DMS53 (cell line): ENCODE data around the gene OAF.

ENCODE experiments used
- DNase-seq: peaks from one replicate; lab custom pipeline; 2025; lab: John Stamatoyannopoulos, UW

Gene OAF

DNA sequence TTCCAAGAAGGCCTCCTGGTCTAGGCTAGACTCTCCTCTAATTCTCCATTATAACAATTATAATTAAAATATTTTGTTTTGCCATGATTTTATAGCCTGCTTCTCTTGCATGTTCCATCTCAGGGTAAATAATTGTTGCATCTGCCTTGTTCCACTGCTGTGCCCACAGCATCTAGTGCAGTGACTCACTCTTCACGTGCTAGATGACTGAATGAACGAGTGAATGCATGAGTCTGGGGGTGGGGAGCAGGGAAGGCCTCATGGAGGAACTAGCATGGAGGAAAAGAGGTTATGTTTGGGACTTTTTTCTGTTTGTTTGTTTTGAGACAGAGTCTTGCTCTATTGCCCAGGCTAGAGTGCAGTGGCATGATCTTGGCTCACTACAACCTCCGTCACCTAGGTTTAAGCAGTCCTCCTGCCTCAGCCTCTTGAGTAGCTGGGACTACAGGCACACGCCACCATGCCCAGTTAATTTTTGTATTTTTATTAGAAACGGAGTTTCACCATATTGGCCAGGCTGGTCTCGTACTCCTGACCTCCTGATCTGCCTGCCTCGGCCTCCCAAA is 5.2 kb upstream of the OAF start:
- peak; percentile 30 for DNase-seq

DNA sequence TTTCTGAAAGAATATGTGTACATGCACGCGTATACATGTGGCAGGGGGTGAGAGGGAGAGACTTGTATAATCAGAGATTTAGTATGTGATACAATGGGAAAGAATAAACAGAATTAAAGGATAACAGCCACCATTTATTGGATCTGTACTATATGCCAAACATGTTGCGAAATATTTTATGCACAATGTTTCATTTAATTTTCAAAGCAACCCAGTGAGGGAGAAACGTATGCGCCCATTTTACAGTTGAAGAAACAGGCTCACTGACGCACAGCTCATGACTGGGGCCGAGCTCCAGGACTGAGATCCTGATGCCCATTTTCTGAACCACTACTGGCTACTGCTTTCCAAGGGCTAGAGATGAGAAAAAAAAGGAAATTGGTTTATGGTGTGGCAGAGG is 3.3 kb upstream of the OAF start:
- DNase-seq: no peak

GRCh38 chr11:120208001-120208441 is 2.8 kb upstream of the OAF start:
- DNase-seq: no peak

DNA sequence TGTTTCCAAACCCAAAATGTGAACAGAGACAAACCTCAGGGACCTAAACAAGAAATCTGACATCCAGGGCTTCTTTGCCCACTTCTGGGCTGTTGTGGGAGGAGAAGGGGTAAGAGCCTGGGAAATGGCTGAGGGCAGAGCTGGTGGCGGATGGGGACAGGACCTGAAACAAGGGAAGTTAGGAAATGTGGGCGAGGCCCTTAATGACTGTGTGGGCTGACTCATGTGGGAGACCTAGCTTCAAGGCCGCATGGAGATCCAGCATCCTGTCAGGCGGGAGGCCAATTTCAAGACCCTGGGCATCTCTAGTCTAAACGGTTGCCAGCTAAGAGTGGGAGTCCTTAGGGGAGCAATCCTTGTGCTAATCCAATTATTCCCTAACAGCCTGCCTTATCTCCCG is 2.1 kb upstream of the OAF start:
- DNase-seq: no peak

DNA sequence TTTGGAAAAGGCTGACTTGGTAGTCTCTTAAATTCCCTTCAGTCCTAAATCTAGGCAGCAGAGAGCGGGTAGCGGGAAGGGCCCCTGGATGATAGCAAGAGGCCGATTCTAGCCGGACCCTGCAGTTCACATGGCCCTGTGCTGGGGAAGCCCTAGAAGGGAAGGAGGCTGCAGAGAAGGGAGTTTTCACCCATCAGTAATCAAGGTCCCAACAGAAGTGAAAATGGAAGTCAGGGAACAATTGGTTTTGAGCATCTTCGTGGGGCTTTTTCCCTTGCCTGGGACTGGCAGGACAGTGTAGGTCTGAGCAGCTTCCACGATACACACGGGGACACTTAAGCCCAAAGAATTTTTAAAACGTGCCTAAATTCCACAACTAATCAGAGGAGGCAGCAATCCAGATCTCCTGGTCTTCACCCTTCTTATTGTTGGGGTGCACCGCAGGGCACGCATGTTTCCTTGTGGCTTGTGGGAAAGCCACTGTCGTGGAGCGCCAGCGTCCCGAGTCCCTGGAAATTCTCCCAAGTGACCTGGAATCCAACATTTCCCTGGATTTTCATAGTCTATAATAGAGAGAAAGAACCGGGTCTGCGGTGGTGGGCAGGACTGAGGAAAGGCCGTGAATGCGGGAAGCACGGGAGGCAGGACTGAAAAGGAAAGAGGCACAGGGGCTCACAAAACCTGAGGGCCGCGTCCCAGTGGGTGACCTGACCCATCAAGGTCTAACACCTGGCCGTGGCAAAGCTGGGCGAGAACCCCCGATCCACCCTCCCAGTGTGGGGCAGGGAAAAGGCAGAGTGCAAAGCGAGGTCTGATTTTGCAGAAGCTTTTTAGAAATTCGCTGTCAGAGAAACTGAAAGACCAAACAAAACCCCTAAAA is 846 bp upstream of the OAF start:
- no peak for DNase-seq

DNA sequence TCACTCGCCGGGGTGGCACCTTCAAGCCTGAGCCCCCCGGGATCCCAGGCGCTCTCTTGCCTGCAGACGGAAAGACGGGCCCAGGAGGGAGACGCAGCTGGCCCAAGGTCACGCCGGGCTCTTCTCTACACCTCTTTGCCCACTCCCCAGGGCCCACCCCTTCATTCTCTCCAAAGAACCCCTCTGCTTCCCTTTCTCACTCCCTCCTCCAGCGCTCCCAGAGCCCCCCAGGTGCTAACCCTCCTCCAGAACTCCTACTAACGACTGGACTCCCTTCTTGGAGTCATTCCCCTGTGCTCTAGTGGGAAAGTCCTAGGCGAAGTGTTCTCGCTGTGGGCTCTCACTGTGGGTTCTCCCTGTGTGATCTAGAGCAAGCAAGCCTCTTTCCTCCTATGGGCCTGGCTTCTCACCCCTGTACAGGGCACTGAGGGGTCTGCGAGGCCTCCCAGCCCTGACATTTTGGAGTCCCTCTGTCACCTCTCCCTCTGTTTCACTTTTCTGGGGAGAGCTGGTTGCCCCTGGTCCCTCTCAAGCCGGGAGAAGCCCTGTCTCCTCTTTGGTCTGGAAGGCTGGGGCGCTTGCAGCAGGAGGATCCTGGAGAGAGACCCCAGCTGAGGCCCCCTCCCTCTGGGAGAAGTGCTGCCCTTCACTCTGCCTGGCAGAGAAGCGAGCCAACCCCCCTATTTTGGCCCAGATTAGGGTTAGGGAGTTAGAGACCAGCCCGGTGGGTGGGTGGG is 858 bp downstream of the OAF start:
- DNase-seq: no peak

DNA sequence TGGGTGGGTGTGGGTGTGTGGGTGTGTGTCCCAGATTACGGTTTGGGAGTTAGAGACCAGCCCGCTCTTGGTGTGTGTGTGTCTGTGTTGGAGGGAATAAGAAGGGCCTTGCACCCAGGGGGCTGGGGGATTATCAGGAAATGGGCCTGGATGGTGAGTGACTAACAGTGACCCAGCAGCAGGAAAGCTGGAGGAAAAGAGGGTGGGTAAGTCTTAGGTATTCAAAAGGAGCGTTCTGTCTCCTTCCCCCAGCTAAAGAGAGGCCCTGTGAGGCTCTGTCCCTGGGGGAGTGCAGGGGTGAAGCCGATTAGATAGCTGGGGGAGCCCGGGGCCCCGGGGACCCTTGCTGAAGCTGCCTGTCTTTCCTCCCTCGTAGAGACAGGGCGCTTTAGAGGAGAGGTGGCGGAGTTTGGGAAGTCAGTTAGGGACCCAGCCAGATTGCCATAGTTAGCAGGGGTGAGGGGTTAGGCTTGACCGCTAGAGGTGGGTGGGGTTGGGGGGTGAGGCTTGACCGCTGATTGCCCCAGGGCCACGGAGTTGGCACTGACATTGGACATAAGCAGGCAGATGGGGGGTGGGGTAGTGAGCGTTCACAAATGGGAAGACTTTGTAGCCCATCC is 1.5 kb downstream of the OAF start:
- no peak for DNase-seq

DNA sequence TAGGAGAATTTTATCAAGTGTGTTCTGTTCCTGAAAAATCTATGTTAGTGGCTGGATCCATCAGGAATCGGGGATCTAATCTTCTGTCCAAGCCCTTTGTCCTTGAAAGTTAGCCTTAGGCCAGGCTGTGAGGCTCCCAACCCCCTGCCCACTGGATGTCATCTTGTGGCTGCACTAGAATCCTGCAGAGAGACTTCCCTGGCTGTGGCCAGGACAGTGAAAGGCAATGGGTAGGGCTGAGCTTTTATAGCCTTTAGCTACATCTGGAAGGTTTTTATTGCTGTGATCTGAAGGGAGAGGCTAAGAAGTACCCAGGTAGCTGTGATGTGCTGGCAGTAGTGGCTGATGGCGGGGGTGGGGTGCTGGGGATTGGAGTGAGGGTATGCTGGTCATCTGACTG is 2.1 kb downstream of the OAF start:
- DNase-seq: no peak

- DNase-seq: no peak
These were observed 3.7 kb downstream of the OAF start for GRCh38 chr11:120214581-120214980.

GRCh38 chr11:120215634-120216033 is 4.8 kb downstream of the OAF start:
- peak; percentile 19 for DNase-seq

DNA sequence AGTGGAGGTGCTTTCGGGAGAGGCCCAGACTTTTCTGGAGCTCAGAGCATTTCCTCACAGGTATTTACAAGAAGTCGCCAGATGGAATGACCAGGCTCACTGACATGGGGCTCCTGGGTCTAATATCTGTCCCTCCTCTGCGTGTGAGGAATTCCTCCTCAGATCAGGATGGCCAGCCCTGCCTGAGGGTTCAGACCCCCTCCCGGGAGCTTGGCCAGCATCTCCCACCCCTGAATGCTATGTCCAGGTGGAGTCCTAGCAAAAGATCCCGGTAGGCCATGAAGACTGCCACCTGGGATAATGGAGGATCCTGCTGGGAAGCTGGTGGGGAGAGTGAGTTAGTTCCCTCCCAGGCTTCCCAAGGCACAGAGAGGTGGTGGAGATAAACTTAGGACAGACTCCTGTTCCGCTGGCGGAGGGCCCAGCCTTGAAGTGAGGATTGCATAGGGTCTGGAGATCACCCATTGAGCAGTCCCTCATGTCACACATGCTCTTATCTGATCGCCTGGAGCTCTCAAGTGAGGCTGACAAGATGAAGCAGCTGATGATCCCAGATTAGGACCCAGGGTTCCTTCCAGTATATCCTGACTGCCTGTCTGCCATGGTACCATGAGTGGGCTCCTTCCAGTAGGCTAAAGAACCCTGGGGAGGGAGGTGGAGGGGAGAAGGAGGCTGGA is 5.7 kb downstream of the OAF start:
- DNase-seq: no peak

DNA sequence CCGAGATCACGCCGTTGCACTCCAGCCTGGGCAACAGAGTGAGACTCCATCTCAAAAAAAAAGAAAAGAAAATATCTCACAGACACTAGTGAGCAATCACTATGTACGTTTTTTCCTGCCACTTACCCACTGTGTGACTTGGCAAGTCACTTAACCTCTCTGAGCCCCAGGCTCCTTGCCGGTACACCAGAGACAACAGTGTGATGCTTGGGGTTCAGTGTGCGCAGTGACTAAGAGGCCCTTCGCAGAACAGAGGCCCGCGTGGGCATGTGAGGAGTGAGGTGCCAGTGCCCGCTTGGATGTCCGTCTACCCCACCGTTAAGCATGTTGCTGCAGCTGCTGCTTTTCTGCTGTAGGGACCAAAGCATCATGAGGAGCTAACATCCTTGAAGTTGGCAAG is 6.7 kb downstream of the OAF start:
- no peak for DNase-seq

DNA sequence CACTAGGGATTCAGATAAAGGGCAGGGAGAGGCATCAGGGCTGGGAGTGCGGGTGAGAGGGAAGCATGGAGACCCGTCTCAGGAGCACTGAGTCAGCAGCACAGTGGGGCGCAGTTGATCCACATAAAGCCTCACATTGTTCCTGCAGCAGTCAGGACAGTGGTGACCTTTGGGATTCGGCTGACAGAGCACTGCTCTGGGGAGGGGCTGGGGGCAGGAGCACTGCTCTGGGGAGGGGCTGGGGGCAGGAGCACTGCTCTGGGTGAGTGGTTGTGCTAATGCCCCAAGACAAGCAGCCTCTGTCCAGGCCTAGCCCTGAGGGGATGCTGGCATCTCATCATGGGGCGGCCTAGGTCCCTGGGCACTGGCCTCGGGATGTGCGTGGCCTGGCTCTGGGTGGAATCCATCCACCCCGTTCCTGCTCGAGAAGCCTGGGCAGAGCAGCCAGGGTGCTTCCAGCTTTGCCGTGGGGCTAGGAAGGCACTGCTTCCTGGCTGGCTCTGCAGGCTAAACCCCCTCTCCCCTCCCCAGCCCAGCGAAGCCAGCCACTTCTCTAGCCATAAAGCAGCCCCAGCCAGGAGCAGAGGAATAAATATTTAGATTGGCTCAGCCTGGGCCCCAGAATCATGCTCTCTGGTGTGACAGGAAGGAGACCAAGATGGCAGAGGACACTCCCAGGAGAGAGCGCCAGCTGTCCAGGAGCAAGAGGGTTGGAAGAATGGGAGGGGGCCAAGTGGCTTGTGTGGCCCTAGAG is 7.3 kb downstream of the OAF start:
- DNase-seq: no peak

GRCh38 chr11:120218695-120219033 is 7.8 kb downstream of the OAF start:
- DNase-seq: no peak

GRCh38 chr11:120219232-120219937 is 8.6 kb downstream of the OAF start:
- no peak for DNase-seq

DNA sequence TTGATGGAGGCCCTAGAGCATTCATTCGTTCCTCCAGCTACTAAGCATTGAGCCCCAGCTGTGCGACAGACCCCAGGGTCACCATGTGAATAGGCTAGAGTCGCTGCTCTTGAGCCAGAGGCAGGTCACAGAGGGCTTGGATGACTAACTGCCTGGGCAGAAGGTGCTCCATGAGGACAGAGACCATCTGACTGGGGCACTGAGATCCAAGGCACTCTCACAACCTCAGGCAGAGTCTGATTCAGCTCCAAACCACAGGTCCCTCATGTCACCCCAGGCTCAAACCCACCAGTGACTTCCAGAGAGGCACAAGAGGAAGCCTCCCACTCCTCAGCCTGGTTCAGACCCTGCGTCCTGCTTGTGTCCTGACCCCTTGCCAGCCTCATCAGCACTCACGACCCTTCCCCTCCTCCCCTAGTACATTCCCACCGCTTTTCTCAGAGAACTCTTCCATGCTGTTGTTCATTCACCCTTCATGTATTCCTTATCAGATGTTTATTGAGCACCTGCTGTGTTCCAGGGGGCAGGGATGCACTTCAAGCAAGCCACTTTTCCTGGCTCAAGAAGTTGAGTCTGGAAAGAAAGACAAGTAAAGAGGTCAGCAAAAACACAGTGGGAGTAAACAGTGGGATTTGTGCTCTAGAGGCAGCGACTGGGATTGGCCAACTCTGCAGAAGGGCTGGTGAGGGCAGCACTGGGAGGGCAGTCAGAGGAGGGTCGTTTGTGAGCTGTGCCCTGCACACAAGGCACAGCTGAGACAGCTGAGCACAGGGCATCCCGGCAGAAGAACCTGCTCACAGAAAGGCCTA is 9.3 kb downstream of the OAF start:
- DNase-seq: no peak

- DNase-seq: no peak
These were observed 9.9 kb downstream of the OAF start for GRCh38 chr11:120220747-120221037.

GRCh38 chr11:120221115-120221752 is 10.4 kb downstream of the OAF start:
- no peak for DNase-seq

DNA sequence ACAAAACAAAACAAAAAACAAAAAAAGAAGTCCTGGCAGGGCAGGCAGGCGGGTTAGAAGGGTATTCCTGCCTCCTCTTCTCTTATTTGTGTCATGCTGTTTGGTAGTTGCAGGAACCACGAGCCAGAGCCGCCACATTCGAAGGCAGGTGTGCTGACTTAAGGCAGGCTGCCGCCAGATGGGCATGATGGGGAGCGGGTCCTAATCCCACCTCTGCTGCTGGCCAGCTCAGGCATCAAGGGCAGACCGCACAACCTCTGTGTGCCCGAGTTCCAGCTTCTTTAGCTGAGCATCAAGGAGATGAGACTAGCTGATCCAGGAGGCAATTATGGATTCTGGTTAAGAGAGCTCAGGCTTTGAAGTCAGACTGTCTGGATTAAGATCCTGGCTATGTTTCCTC is 12.1 kb downstream of the OAF start:
- no peak for DNase-seq

DNA sequence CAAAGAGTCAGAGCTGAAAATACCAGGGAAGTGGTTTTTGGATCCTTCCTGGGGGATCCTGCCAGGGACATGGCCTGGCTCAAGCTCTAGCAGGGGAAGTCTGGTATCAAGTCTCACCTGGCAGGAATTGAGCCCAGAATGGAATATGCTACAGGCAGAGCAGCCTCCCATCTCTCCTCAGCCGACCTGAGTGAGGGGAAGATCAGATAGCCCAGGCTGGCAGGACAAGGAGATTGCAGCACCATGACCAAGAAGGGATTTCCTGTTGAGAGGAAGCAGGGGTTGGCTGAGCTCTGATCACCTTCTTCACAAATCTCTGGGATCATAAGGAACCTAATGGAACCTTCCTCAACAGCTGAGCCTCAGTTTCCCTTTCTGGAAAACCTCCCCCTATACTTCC is 13.0 kb downstream of the OAF start:
- no peak for DNase-seq
